ENCODE data around the gene SLC25A39.

- TF ChIP-seq EP300 (IDR thresholded peaks at IDR 0.05) (no peak), CTCF (IDR thresholded peaks at IDR 0.05) (no peak), POLR2AphosphoS5 (IDR thresholded peaks at IDR 0.05) (no peak), POLR2A (IDR thresholded peaks at IDR 0.05) (no peak)
Observed at GRCh38 chr17:44335564-44335963, 10.9 kb upstream of the SLC25A39 start.
